HG02571 (cell line): ENCODE measurements around the gene FN3K.
"Not testable (repeated sequence)": the region's sequence is repeated elsewhere in the genome, so short reads cannot be mapped to it uniquely, and the experiment has no call there.

ENCODE experiments used
- ATAC-seq: cut with Tn5 transposase; IDR thresholded peaks from one replicate; pipeline ENCODE4 v1.9.1; 2021; ENCODE audit warnings: mild to moderate bottlenecking, moderate library complexity; ENCODE audit not compliant: unreplicated experiment

The FN3K gene

GRCh38 chr17:82772026-82772425, 36.6 kb downstream of the FN3K start:
- ATAC-seq, result no peak

GRCh38 chr17:82774456-82774855, 39.0 kb downstream of the FN3K start:
- ATAC-seq, result not testable (repeated sequence)

- no peak for ATAC-seq
Measured at GRCh38 chr17:82775001-82775823, 39.8 kb downstream of the FN3K start.

GRCh38 chr17:82776454-82776853, 41.0 kb downstream of the FN3K start:
- no peak for ATAC-seq

- not testable (repeated sequence) for ATAC-seq
Measured at GRCh38 chr17:82777778-82778375, 42.5 kb downstream of the FN3K start.

GRCh38 chr17:82779541-82779940, 44.1 kb downstream of the FN3K start:
- ATAC-seq, result no peak

- ATAC-seq, result no peak
Measured at GRCh38 chr17:82780195-82780594, 44.8 kb downstream of the FN3K start.

- ATAC-seq, result no peak
Measured at GRCh38 chr17:82780971-82781893, 45.8 kb downstream of the FN3K start.

GRCh38 chr17:82781894-82782274, 46.5 kb downstream of the FN3K start:
- ATAC-seq, result no peak

GRCh38 chr17:82782657-82783207, 47.3 kb downstream of the FN3K start:
- ATAC-seq, result no peak

GRCh38 chr17:82783498-82783897, 48.1 kb downstream of the FN3K start:
- no peak for ATAC-seq

GRCh38 chr17:82785581-82785980, 50.2 kb downstream of the FN3K start:
- not testable (repeated sequence) for ATAC-seq

GRCh38 chr17:82786427-82786826, 51.0 kb downstream of the FN3K start:
- no peak for ATAC-seq

- ATAC-seq, result no peak
Measured at GRCh38 chr17:82787081-82787848, 51.9 kb downstream of the FN3K start.

- no peak for ATAC-seq
Measured at GRCh38 chr17:82788206-82789001, 53.0 kb downstream of the FN3K start.

GRCh38 chr17:82789051-82789592, 53.7 kb downstream of the FN3K start:
- ATAC-seq, result no peak

- ATAC-seq, result no peak
Measured at GRCh38 chr17:82789806-82790205, 54.4 kb downstream of the FN3K start.

GRCh38 chr17:82790391-82790790, 55.0 kb downstream of the FN3K start:
- no peak for ATAC-seq

- ATAC-seq, result no peak
Measured at GRCh38 chr17:82791532-82791931, 56.1 kb downstream of the FN3K start.
